Mucosa of descending colon (tissue), 3 donors: Measurements from ENCODE around the gene REPS2. TPM values are rescaled to one million over a fixed set of nuclear protein-coding genes. Genes with fewer than 3 reads are reported as not detected.
"Not testable (repeated sequence)": the region's sequence is repeated elsewhere in the genome, so short reads cannot be mapped to it uniquely, and the experiment has no call there.

ENCODE experiments used
- ATAC-seq: fragments of 200-7000 bp; cut with Tn5 transposase; one replicate; pipeline ENCODE4 v1.9.1; 2020; ENCODE audit warnings: mild to moderate bottlenecking, moderate library complexity
- DNase-seq, 3 donors: peaks; one replicate each; pipeline ENCODE4 v3.0.0-alpha.2; 2020
- H3K36me3 ChIP-seq: fragments of 200-600 bp; one replicate; pipeline ENCODE4 v1.8.0; 2021; ENCODE audit warnings: low read depth, mild to moderate bottlenecking
- H3K4me1 ChIP-seq: fragments of 200-600 bp; one replicate; pipeline ENCODE4 v1.8.0; 2021; ENCODE audit warnings: low read depth, mild to moderate bottlenecking
- H3K4me3 ChIP-seq: fragments of 200-600 bp; one replicate; pipeline ENCODE4 v1.8.0; 2021; ENCODE audit warnings: mild to moderate bottlenecking
- H3K9me3 ChIP-seq: fragments of 200-600 bp; one replicate; pipeline ENCODE4 v1.8.0; 2021; ENCODE audit warnings: mild to moderate bottlenecking
- intact Hi-C, 2 donors: fragments of 100-400 bp; cut with DNase I in 1 of 2; cut with micrococcal nuclease in 1 of 2; formaldehyde crosslinking; loops; one replicate each; pipeline versions ENCODE4 v1.11.0 to v1.11.1; 2022; cut with DNase I, micrococcal nuclease
- total RNA-seq, 3 donors: library from RNA; stranded (reverse); fragmentation: NEBNext Ultra II Directional in 2 of 3; extraction: Animal tissue kit (Norgen Biotek cat#: 25700) in 2 of 3; gene quantifications; one replicate each; pipeline versions ENCODE4 v1.2.1 to v1.2.4, GENCODE V29; 2021 to 2023
- TF ChIP-seq, protein P1 (sequence below): fragments of 200-600 bp; IDR thresholded peaks from one replicate; pipeline ENCODE4 v1.8.0; 2022; ENCODE audit warnings: antibody characterized with exemption, mild to moderate bottlenecking
- donor health status: DM: no; HTN: no; CAD: no; lungs with moderate emphysema.
- donor health status: DM: no; HTN: no; CAD: no.
- donor health status: DM: no; HTN: yes; CAD: no.

The REPS2 gene
- total RNA-seq, 3 donors from 2014 or later: 12.7 to 19.6 (median 17.2) TPM

DNA sequence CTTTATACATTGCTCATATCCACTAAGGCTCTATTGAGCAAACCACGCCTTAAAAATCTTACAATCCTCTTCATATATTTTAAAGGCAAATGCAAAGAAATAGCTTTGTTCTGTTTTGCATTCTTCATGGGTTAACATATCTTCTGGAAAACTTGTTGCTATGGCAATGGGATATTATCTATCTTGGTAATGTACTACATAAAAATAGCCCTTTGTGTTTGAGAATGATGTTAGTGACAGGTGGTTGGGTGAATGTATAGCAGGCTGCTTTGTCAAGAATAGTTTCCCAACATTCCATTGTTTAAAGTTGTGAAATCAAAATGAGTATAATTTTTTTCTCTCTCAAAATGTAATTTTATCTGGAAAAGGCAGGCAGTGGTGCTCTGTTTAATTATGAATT is 16.8 kb downstream of the REPS2 start:
- no peak for DNase-seq
- intact Hi-C loops: no loop called here
- Histone ChIP-seq H3K4me1 (no peaks in the 10 kb centered on the region), H3K36me3 (no peaks in the 10 kb centered on the region), H3K9me3 (no peaks in the 10 kb centered on the region), H3K4me3 (no peak overlapping the region)
- ATAC-seq: no peak
- TF ChIP-seq, protein P1, sequence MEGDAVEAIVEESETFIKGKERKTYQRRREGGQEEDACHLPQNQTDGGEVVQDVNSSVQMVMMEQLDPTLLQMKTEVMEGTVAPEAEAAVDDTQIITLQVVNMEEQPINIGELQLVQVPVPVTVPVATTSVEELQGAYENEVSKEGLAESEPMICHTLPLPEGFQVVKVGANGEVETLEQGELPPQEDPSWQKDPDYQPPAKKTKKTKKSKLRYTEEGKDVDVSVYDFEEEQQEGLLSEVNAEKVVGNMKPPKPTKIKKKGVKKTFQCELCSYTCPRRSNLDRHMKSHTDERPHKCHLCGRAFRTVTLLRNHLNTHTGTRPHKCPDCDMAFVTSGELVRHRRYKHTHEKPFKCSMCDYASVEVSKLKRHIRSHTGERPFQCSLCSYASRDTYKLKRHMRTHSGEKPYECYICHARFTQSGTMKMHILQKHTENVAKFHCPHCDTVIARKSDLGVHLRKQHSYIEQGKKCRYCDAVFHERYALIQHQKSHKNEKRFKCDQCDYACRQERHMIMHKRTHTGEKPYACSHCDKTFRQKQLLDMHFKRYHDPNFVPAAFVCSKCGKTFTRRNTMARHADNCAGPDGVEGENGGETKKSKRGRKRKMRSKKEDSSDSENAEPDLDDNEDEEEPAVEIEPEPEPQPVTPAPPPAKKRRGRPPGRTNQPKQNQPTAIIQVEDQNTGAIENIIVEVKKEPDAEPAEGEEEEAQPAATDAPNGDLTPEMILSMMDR: no peak

- intact Hi-C loops, H3K4me3 ChIP-seq, H3K4me1 ChIP-seq, ATAC-seq, H3K36me3 ChIP-seq, H3K9me3 ChIP-seq, DNase-seq: not testable (repeated sequence)
These were observed 18.5 kb downstream of the REPS2 start for GRCh38 chrX:16964976-16965375.

DNA sequence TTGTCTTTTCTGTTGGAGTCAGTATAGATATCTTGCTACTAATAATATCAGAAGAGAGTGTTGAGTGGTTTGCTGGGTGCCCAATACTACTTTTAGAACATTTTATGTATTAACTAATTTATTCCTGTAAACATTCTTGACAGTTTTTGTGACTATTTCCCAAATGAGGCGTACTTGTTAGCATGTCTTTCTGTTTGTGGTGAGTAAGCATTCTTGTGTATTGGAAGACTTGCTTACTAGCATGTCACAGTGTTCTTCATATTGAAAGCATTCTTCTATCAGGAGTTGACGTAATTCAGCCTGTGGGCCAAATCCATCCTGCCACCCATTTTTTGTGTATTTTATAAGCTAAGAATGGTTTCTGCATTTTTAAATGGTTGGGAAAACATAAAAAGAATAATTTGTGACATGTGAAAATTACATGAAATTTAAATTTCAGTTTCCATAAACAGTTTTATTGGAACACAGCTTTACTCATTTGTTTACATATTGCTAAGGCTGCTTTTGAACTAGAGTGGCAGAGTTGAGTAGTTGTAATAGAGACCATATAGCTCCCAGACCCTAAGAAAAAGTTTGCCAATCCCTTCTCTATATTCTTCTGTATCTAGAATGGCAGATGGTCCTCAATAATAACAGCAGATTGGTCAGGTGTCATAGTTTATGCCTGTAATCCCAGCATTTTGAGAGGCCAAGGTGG is 20.4 kb downstream of the REPS2 start:
- intact Hi-C loops: no loop called here
- H3K9me3 ChIP-seq: no peaks in the 10 kb centered on the region
- no peaks in the 10 kb centered on the region for H3K4me1 ChIP-seq
- no peaks in the 10 kb centered on the region for H3K36me3 ChIP-seq
- H3K4me3 ChIP-seq: no peak overlapping the region
- no peak for DNase-seq
- ATAC-seq: no peak
- TF ChIP-seq, protein P1: no peak

GRCh38 chrX:16968753-16969152 is 22.3 kb downstream of the REPS2 start:
- intact Hi-C loops, H3K9me3 ChIP-seq, ATAC-seq, H3K36me3 ChIP-seq, H3K4me3 ChIP-seq, DNase-seq, H3K4me1 ChIP-seq: not testable (repeated sequence)

DNA sequence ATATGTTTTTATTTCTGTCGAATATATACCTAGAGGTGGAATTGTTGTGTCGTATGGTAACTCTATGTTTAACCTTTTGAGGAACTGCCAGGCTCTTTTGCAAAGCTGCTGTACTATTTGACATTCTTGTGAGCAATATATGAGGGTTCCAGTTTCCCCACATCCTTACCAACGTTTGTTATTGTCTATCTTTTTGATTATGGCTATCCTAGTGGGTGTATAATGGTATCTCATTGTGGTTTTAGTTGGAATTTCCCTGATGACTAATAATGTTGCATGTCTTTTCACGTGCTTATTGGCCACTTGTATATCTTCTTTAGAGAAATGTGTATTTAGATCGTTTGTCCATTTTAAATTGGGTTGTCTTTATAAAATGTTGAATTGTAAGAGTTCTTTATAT is 24.5 kb downstream of the REPS2 start:
- no peaks in the 10 kb centered on the region for H3K4me1 ChIP-seq
- no peak for DNase-seq
- no peaks in the 10 kb centered on the region for H3K9me3 ChIP-seq
- TF ChIP-seq, protein P1: no peak
- intact Hi-C loops: no loop called here
- ATAC-seq: no peak
- no peak overlapping the region for H3K4me3 ChIP-seq
- H3K36me3 ChIP-seq: no peaks in the 10 kb centered on the region

DNA sequence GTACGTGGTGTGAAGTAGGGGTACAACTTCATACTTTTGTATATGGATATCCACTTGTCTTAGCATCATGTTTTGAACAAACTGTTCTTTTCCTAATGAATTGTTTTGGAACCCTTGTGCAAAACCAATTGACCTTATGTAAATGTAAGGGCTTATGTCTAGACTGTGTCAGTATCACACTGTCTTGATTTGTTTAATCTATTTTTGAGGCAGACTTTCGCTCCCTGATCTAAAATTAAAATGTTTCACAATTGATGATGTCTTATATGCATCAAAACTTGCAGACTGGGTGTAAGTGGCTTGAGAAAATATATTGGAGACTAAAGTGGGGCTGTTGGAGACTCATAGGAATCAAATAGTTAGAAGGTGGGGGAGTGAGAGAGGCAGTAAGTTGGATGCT is 25.2 kb downstream of the REPS2 start:
- Histone ChIP-seq H3K4me1 (no peaks in the 10 kb centered on the region), H3K36me3 (no peaks in the 10 kb centered on the region), H3K9me3 (no peaks in the 10 kb centered on the region), H3K4me3 (no peak overlapping the region)
- DNase-seq: no peak
- TF ChIP-seq, protein P1: no peak
- intact Hi-C loops: no loop called here
- ATAC-seq: no peak

GRCh38 chrX:16975233-16975632 is 28.8 kb downstream of the REPS2 start:
- no peak overlapping the region for H3K4me3 ChIP-seq
- H3K4me1 ChIP-seq: no peaks in the 10 kb centered on the region
- TF ChIP-seq, protein P1: no peak
- DNase-seq: no peak
- intact Hi-C loops: no loop called here
- no peaks in the 10 kb centered on the region for H3K36me3 ChIP-seq
- no peak for ATAC-seq
- no peaks in the 10 kb centered on the region for H3K9me3 ChIP-seq
